MM.1S (cell line): Measurements from ENCODE around the gene C2CD3.

Source experiments
- DNase-seq: peaks from one replicate; pipeline ENCODE4 v3.0.0-alpha.2; 2015
- H2AFZ ChIP-seq: fragments of 300-600 bp; sonication (generic); 2 replicates; pipeline ENCODE4 v1.6.0; 2016; ENCODE audit warnings: antibody characterized with exemption, low read length
- H3F3A ChIP-seq: fragments of 300-600 bp; sonication (generic); 2 replicates; pipeline ENCODE4 v1.6.1; 2016; ENCODE audit warnings: mild to moderate bottlenecking, antibody characterized with exemption, low read length, moderate library complexity, mixed read lengths; ENCODE audit not compliant: insufficient read depth
- H3K27ac ChIP-seq: fragments of 300-600 bp; sonication (generic); 2 replicates; pipeline ENCODE4 v1.5.1; 2016; ENCODE audit warnings: mild to moderate bottlenecking, low read length
- H3K27me3 ChIP-seq: fragments of 300-600 bp; sonication (generic); replicated peaks from 2 replicates; pipeline ENCODE4 v1.6.0; 2016; ENCODE audit warnings: low read length; ENCODE audit not compliant: insufficient read depth
- H3K36me3 ChIP-seq: fragments of 300-600 bp; sonication (generic); replicated peaks from 2 replicates; pipeline ENCODE4 v1.6.1; 2016; ENCODE audit warnings: mild to moderate bottlenecking, low read length, mixed read lengths; ENCODE audit not compliant: insufficient read depth
- H3K4me1 ChIP-seq: fragments of 300-600 bp; sonication (generic); 2 replicates; pipeline ENCODE4 v1.6.1; 2016; ENCODE audit warnings: low read length, mixed read lengths
- H3K4me2 ChIP-seq: fragments of 300-600 bp; sonication (generic); 2 replicates; pipeline ENCODE4 v1.6.0; 2016; ENCODE audit warnings: low read depth, low read length
- H3K4me3 ChIP-seq: fragments of 300-600 bp; sonication (generic); 2 replicates; pipeline ENCODE4 v1.5.1; 2016; ENCODE audit warnings: low read length, mixed read lengths
- H3K79me2 ChIP-seq: fragments of 300-600 bp; sonication (generic); 2 replicates; pipeline ENCODE4 v1.6.1; 2016; ENCODE audit warnings: mixed run types, low read length, mixed read lengths
- H3K9ac ChIP-seq: fragments of 300-600 bp; sonication (generic); 2 replicates; pipeline ENCODE4 v1.6.1; 2016; ENCODE audit warnings: low read length, mixed read lengths
- H3K9me2 ChIP-seq: fragments of 300-600 bp; sonication (generic); replicated peaks from 2 replicates; pipeline ENCODE4 v1.6.1; 2016; ENCODE audit warnings: mild to moderate bottlenecking, low read length, mixed read lengths; ENCODE audit not compliant: insufficient read depth
- H3K9me3 ChIP-seq: fragments of 300-600 bp; sonication (generic); replicated peaks from 2 replicates; pipeline ENCODE4 v1.6.1; 2016; ENCODE audit warnings: mild to moderate bottlenecking, low read length, mixed read lengths; ENCODE audit not compliant: insufficient read depth
- H4K20me1 ChIP-seq: fragments of 300-600 bp; sonication (generic); 2 replicates; pipeline ENCODE4 v1.6.1; 2016; ENCODE audit warnings: mild to moderate bottlenecking, low read length, moderate library complexity, mixed read lengths; ENCODE audit not compliant: insufficient read depth
- EZH2 ChIP-seq: fragments of 300-600 bp; sonication (generic); optimal IDR thresholded peaks from 2 replicates; pipeline ENCODE3; 2017; ENCODE audit warnings: low read depth, mild to moderate bottlenecking, antibody characterized with exemption, low read length, mixed read lengths
- EZH2phosphoT487 ChIP-seq: fragments of 300-600 bp; sonication (generic); IDR thresholded peaks from 2 replicates; pipeline ENCODE4 v1.6.1; 2018; ENCODE audit warnings: antibody characterized with exemption, low read length
- TF ChIP-seq, protein P1 (sequence below): fragments of 300-600 bp; sonication (generic); IDR thresholded peaks from 2 replicates; pipeline ENCODE4 v1.5.1; 2016; ENCODE audit warnings: antibody characterized with exemption, low read length, mixed read lengths

C2CD3 gene

GRCh38 chr11:74204701-74205100 is 33.9 kb upstream of the C2CD3 start:
- Histone ChIP-seq H3K4me1 (peaks cover 10% of the 10 kb centered on the region), H3K9ac (no peak overlapping the region), H2AFZ (no peak overlapping the region), H3K9me3 (no peaks in the 10 kb centered on the region), H3K36me3 (no peaks in the 10 kb centered on the region), H3K4me3 (no peak overlapping the region), H3K9me2 (no peaks in the 10 kb centered on the region), H3K27ac (no peak overlapping the region), H3K27me3 (no peaks in the 10 kb centered on the region), H4K20me1 (no peaks in the 10 kb centered on the region), H3K79me2 (no peaks in the 10 kb centered on the region), H3F3A (peaks cover 3% of the 10 kb centered on the region; the same call in 1 of the 2 replicates), H3K4me2 (no peak overlapping the region)
- no peak for DNase-seq
- TF ChIP-seq EZH2, result no peak
- no peak for TF ChIP-seq EZH2phosphoT487
- TF ChIP-seq, protein P1, sequence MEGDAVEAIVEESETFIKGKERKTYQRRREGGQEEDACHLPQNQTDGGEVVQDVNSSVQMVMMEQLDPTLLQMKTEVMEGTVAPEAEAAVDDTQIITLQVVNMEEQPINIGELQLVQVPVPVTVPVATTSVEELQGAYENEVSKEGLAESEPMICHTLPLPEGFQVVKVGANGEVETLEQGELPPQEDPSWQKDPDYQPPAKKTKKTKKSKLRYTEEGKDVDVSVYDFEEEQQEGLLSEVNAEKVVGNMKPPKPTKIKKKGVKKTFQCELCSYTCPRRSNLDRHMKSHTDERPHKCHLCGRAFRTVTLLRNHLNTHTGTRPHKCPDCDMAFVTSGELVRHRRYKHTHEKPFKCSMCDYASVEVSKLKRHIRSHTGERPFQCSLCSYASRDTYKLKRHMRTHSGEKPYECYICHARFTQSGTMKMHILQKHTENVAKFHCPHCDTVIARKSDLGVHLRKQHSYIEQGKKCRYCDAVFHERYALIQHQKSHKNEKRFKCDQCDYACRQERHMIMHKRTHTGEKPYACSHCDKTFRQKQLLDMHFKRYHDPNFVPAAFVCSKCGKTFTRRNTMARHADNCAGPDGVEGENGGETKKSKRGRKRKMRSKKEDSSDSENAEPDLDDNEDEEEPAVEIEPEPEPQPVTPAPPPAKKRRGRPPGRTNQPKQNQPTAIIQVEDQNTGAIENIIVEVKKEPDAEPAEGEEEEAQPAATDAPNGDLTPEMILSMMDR, result no peak

GRCh38 chr11:74203966-74204365 is 33.2 kb upstream of the C2CD3 start:
- DNase-seq, result no peak
- no peaks in the 10 kb centered on the region for H3K9me2 ChIP-seq
- H3K27me3 ChIP-seq, result no peaks in the 10 kb centered on the region
- H3K9me3 ChIP-seq, result no peaks in the 10 kb centered on the region
- H2AFZ ChIP-seq, result no peak overlapping the region
- H3F3A ChIP-seq, result peaks cover 3% of the 10 kb centered on the region; the same call in 1 of the 2 replicates
- H3K4me3 ChIP-seq, result no peak overlapping the region
- H3K36me3 ChIP-seq, result no peaks in the 10 kb centered on the region
- H3K27ac ChIP-seq, result no peak overlapping the region
- H3K4me2 ChIP-seq, result no peak overlapping the region
- H4K20me1 ChIP-seq, result no peaks in the 10 kb centered on the region
- H3K79me2 ChIP-seq, result no peaks in the 10 kb centered on the region
- H3K9ac ChIP-seq, result no peak overlapping the region
- H3K4me1 ChIP-seq, result peaks cover 10% of the 10 kb centered on the region
- TF ChIP-seq EZH2phosphoT487, result no peak

GRCh38 chr11:74196781-74197486 is 26.1 kb upstream of the C2CD3 start:
- no peaks in the 10 kb centered on the region for H3K27me3 ChIP-seq
- TF ChIP-seq EZH2phosphoT487 (no peak), EZH2 (no peak)
- TF ChIP-seq, protein P1, result no peak
- H3K9me3 ChIP-seq, result no peaks in the 10 kb centered on the region
- H3K4me1 ChIP-seq, result no peaks in the 10 kb centered on the region
- no peak overlapping the region for H2AFZ ChIP-seq
- H4K20me1 ChIP-seq, result no peaks in the 10 kb centered on the region
- no peak overlapping the region for H3K4me2 ChIP-seq
- no peak overlapping the region for H3K4me3 ChIP-seq
- H3K36me3 ChIP-seq, result no peaks in the 10 kb centered on the region
- no peak for DNase-seq
- H3F3A ChIP-seq, result no peaks in the 10 kb centered on the region
- H3K27ac ChIP-seq, result no peak overlapping the region
- no peaks in the 10 kb centered on the region for H3K79me2 ChIP-seq
- H3K9me2 ChIP-seq, result no peaks in the 10 kb centered on the region
- H3K9ac ChIP-seq, result no peak overlapping the region

DNA sequence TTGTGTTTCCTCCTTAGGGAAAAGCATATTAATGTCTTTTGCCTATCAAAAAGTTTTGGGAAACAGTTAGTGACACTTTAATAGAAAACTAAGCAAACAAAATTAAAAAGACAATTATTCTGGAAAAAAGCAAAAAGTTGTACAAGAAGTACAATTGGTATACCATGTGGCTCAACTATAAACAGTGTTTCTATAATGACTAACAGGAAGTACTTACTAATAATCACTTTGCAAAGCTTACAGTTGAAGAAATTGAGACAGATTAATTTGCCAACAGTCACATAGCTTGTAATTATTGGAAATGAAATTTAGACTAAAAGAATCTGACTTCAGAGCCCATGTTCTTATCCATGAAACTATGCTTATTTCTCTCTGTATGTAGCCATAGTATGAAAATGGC is 25.0 kb upstream of the C2CD3 start:
- Histone ChIP-seq H3K79me2 (no peaks in the 10 kb centered on the region), H3K27ac (no peak overlapping the region), H3K9me3 (no peaks in the 10 kb centered on the region), H3K4me2 (no peak overlapping the region), H3K9me2 (no peaks in the 10 kb centered on the region), H2AFZ (no peak overlapping the region), H3K4me1 (no peaks in the 10 kb centered on the region), H3F3A (no peaks in the 10 kb centered on the region), H4K20me1 (no peaks in the 10 kb centered on the region), H3K27me3 (no peaks in the 10 kb centered on the region), H3K9ac (no peak overlapping the region), H3K4me3 (no peak overlapping the region), H3K36me3 (no peaks in the 10 kb centered on the region)
- DNase-seq, result no peak
- TF ChIP-seq EZH2 (no peak), EZH2phosphoT487 (no peak)
- TF ChIP-seq, protein P1, result no peak
